Measurements from ENCODE around the gene USHBP1.

The USHBP1 gene

GRCh38 chr19:17294051-17294891 is 29.7 kb upstream of the USHBP1 start:
- TF ChIP-seq CTCF (IDR thresholded peaks at IDR 0.05; ENCODE audit: control insufficient read depth, insufficient read depth, low read depth, low read length, missing control alignments): no peak
- no peak for DNase-seq (ENCODE audit: low read depth)
- H3K4me3 ChIP-seq (ENCODE audit: control insufficient read depth, low read depth, low read length): no peak overlapping the region

GRCh38 chr19:17293605-17294004 is 29.1 kb upstream of the USHBP1 start:
- no peak for DNase-seq (ENCODE audit: low read depth)
- TF ChIP-seq CTCF (IDR thresholded peaks at IDR 0.05; ENCODE audit: control insufficient read depth, insufficient read depth, low read depth, low read length, missing control alignments): no peak
- H3K4me3 ChIP-seq (ENCODE audit: control insufficient read depth, low read depth, low read length): no peak overlapping the region

DNA sequence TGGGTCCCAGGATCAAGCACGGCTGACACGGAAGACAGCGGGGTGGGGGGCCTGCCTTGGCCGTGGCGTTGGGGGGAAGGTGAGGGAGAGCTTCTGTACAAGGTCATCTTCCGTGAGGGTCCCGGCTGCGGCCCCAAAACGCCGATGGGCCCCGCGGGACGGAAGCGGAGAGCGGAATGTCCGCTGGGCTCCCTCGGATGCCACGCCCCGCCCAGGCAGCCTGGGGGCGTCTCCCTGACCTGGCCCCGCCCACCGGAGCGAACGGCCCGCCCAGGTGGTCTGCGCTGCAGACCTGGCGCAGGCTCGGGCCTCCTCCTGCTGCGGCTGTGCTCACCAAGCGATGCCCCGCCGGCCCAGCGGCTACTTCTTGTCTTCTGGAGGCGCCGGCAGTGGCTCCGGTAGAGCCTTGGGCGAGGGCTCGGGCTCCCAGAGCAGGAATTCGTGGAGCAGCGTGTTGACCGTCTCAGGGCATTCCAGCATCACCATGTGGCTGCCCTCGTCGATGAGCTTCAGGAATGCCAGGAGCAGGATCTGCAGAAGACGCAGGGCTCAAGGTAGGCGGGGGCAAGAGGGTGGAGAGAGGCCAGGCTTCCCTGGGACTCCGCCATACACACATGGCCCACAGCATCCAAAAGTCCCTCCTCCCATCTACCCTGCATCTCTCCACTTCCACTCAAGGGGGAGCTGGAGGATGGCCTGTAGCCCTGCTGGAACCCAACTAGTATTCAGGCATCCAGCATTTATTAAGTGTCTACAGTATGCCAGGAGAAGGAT is 27.9 kb upstream of the USHBP1 start:
- peak; percentile 88 for TF ChIP-seq CTCF (IDR thresholded peaks at IDR 0.05; ENCODE audit: control insufficient read depth, insufficient read depth, low read depth, low read length, missing control alignments)
- peak overlapping the region; percentile 44 for H3K4me3 ChIP-seq (ENCODE audit: control insufficient read depth, low read depth, low read length)
- DNase-seq (ENCODE audit: low read depth): no peak

DNA sequence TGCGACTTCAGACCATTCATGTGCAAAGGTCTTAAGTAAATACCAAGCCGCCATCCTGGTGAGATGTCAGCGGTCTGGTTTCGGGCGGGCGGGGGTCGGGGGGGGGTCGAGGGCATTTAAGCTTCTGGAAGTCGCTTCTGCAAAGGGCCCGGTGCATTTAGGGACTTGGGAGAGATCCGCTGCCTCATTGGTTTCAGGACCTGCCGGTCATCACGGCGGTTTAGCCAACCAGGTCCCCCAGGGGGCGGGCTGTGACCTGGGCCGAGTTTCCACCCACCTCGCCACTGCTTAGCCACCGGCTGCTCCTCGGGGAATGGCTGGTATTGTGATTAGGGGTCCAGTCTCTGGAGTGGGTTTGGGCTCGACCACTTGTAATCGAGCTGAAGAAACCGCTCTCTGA is 24.9 kb upstream of the USHBP1 start:
- DNase-seq (ENCODE audit: low read depth): peak; percentile 61
- peak overlapping the region; percentile 5; the same call in 1 of the 2 replicates for H3K4me3 ChIP-seq (ENCODE audit: control insufficient read depth, low read depth, low read length)
- no peak for TF ChIP-seq CTCF (IDR thresholded peaks at IDR 0.05; ENCODE audit: control insufficient read depth, insufficient read depth, low read depth, low read length, missing control alignments)

DNA sequence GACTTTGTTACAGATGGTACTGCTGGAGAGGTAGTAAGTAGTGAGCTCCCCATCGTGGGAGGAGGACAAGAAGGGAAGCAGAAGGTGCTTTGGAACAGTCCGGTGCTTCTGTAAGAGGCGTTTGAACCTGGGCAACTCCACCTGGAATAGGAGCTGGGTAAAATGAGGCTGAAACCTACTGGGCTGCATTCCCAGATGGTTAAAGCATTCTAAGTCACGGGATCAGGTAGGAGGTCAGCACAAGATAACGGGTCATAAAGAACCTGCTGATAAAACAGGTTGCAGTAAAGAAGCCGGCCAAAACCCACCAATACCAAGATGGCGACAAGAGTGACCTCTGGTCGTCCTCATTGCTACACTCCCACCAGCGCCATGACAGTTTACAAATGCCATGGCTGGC is 22.2 kb upstream of the USHBP1 start:
- no peak for TF ChIP-seq CTCF (IDR thresholded peaks at IDR 0.05; ENCODE audit: control insufficient read depth, insufficient read depth, low read depth, low read length, missing control alignments)
- no peak overlapping the region for H3K4me3 ChIP-seq (ENCODE audit: control insufficient read depth, low read depth, low read length)
- DNase-seq (ENCODE audit: low read depth): no peak

- TF ChIP-seq CTCF (IDR thresholded peaks at IDR 0.05; ENCODE audit: control insufficient read depth, insufficient read depth, low read depth, low read length, missing control alignments): no peak
- no peak for DNase-seq (ENCODE audit: low read depth)
- no peak overlapping the region for H3K4me3 ChIP-seq (ENCODE audit: control insufficient read depth, low read depth, low read length)
Measured at GRCh38 chr19:17286263-17286662, 21.7 kb upstream of the USHBP1 start.
